Brain microvascular endothelial cell (primary cell): Measurements from ENCODE around the gene ALKAL2.

Source experiments
- DNase-seq: peaks from one replicate; pipeline ENCODE4 v3.0.0-alpha.2; 2020
- H3K27ac ChIP-seq: fragments of 250-450 bp; sonication (Bioruptor Pico); 2 replicates; pipeline ENCODE4 v1.5.1; 2020; ENCODE audit warnings: mild to moderate bottlenecking, moderate library complexity
- H3K27me3 ChIP-seq: fragments of 250-450 bp; sonication (Bioruptor Pico); replicated peaks from 2 replicates; pipeline ENCODE4 v1.5.1; 2020; ENCODE audit warnings: mild to moderate bottlenecking
- H3K36me3 ChIP-seq: fragments of 250-450 bp; sonication (Bioruptor Pico); replicated peaks from 2 replicates; pipeline ENCODE4 v1.5.1; 2020; ENCODE audit warnings: mild to moderate bottlenecking
- H3K4me3 ChIP-seq: 2 replicates; pipeline ENCODE4 v1.5.1; 2011; ENCODE audit warnings: low read depth, mild to moderate bottlenecking, control low read depth, low read length, moderate library complexity
- in situ Hi-C: cut with HindIII; loops from 2 replicates; pipeline ENCODE4 v1.10.0; 2017; ENCODE audit warnings: low sequenced_read_pairs, low pct_ligation_motif_present
- TF ChIP-seq, protein P1 (sequence below): IDR thresholded peaks from 2 replicates; pipeline ENCODE4 v1.5.1; 2011; ENCODE audit warnings: low read depth, mild to moderate bottlenecking, moderate library complexity, low read length, control low read depth, inconsistent platforms; ENCODE audit errors: missing control alignments

ALKAL2 gene

DNA sequence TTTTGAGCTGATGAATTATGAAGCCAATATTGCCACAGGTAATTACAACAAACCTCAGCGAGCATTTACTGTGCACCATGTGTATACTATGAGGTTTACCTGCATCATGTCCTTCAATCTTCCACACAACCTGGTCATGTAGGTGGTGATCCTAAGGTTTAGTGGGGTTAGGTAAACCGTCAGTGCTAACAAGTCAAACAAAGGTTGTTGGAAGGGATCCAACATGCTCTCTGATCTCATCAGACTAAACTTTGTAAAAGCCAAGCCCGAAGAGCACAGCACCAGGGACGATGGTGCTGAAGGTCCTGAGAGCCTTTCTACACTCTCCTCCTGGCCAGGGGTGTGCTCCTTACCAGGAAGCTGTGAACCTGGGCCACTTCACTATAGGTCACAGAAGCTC, 53.5 kb downstream of the ALKAL2 start:
- H3K4me3 ChIP-seq: no peak overlapping the region
- DNase-seq: no peak
- H3K27ac ChIP-seq: no peak overlapping the region
- in situ Hi-C loops: no loop called here
- no peaks in the 10 kb centered on the region for H3K36me3 ChIP-seq
- TF ChIP-seq, protein P1, sequence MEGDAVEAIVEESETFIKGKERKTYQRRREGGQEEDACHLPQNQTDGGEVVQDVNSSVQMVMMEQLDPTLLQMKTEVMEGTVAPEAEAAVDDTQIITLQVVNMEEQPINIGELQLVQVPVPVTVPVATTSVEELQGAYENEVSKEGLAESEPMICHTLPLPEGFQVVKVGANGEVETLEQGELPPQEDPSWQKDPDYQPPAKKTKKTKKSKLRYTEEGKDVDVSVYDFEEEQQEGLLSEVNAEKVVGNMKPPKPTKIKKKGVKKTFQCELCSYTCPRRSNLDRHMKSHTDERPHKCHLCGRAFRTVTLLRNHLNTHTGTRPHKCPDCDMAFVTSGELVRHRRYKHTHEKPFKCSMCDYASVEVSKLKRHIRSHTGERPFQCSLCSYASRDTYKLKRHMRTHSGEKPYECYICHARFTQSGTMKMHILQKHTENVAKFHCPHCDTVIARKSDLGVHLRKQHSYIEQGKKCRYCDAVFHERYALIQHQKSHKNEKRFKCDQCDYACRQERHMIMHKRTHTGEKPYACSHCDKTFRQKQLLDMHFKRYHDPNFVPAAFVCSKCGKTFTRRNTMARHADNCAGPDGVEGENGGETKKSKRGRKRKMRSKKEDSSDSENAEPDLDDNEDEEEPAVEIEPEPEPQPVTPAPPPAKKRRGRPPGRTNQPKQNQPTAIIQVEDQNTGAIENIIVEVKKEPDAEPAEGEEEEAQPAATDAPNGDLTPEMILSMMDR: no peak
- H3K27me3 ChIP-seq: no peaks in the 10 kb centered on the region

DNA sequence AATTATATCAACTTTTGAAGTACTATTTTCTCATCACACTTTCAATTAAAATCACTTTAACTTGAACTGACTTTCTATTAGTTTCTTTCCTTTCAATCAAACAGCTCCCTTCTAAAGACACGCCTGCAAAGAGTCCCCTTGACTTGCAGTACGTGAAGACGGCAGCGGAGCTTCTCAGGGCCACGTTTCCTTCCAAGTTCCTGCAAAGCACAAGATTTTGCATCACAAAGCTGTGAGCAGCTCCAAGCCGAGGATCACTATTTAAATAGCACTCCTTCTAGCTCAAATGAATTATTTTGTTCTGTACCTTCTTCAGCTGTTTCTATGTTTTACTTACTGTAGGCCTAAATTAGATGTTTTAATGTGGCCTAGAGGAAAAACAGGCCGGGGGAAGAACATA, 54.9 kb downstream of the ALKAL2 start:
- Histone ChIP-seq H3K36me3 (no peaks in the 10 kb centered on the region), H3K27ac (no peak overlapping the region), H3K4me3 (no peak overlapping the region), H3K27me3 (no peaks in the 10 kb centered on the region)
- DNase-seq: no peak
- TF ChIP-seq, protein P1: no peak
- in situ Hi-C loops: no loop called here

DNA sequence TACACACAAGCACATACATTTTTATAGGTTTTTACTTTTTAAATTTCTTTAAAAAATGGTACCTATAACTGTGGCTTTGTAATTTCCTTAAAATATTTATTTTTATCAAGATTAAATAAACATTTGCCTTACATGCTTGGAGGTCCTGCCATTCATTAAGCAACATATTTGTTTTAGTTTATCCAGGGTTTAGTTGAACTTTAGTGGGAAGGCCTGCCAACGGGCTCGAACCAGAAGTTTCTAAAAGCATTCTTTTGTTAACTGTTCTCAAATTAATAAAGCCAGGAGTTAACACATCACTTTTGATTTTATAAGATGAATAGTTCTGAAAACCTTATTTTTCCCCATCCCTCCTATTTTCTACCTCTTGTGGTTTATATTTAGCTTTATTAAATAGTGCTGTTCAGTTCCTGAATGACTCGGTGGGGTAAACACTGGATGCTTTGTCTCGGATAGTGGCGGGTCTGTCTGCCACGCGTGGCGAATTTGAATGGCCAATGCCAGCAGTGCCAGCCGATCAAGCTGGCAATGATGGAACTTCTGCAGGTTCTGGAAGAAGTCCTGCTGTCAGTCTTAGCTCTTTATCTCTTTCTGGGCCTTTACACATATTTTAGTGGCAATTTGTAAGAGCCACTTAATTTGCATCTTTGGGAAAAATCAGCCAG, 56.2 kb downstream of the ALKAL2 start:
- Histone ChIP-seq H3K36me3 (no peaks in the 10 kb centered on the region), H3K27ac (no peak overlapping the region), H3K27me3 (no peaks in the 10 kb centered on the region), H3K4me3 (no peak overlapping the region)
- TF ChIP-seq, protein P1: no peak
- DNase-seq: no peak
- in situ Hi-C loops: no loop called here
